ENCODE measurements around the gene ARHGAP29. TPM values are rescaled to one million over a fixed set of nuclear protein-coding genes. Genes with fewer than 3 reads are reported as not detected.

ARHGAP29 gene
- total and polyA plus RNA-seq, 3 donors from 2014 or later = 24.9 to 41.7 (median 34.7) TPM

DNA sequence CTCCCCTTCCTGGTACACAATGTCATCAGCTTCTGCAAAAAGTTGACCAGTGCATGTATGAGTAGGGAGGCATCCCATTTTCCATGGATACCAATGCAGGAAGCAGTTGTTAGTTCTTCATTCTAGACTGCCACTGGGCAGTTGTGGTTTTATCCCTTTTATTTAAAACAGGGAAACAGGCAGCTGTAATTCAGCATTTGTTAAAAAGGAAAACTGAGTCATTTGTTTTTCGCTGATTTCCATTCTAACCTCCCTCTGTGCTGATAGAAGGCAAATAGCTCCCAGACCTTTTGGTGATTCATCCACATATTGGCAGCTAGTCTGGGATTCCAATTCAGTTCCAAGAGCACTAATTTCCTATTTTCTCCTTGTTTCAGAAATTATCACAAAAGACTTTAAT is 95.4 kb downstream of the ARHGAP29 start:
- no peak for DNase-seq
- Histone ChIP-seq H3K4me3 (no peak overlapping the region), H3K36me3 (ENCODE audit: low read depth, missing control alignments) (no peaks in the 10 kb centered on the region), H3K4me1 (no peaks in the 10 kb centered on the region), H3K27ac (no peak overlapping the region), H3K27me3 (no peaks in the 10 kb centered on the region), H3K9me3 (no peaks in the 10 kb centered on the region)
- intact Hi-C loops (cut with DNase I; ENCODE audit: low total_unique reads) = no loop called here
- TF ChIP-seq POLR2A (IDR thresholded peaks at IDR 0.05) = no peak
- WGBS, 2 donors = 73 to 93% methylated on average over 1 of the region's 1 CpG

DNA sequence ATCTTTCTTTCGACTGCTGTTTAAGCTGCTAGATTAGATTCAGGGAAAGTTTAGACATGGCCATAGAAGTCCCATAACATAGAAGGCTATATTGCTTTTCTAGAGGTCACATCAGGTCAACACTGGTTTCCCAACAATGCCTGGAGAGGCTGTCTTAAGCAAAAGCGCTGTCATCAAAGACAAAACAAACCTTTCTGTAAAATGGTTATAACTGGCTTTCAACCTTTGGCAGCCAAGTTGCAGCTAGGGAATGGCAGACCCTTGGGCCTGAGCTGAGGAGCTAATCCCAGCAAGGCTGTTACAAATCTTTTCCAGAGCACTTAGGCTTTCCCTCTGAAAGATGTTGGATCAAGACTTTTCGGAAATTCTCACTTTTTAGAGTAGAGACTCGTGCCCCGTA is 105.3 kb downstream of the ARHGAP29 start:
- TF ChIP-seq, protein P1, sequence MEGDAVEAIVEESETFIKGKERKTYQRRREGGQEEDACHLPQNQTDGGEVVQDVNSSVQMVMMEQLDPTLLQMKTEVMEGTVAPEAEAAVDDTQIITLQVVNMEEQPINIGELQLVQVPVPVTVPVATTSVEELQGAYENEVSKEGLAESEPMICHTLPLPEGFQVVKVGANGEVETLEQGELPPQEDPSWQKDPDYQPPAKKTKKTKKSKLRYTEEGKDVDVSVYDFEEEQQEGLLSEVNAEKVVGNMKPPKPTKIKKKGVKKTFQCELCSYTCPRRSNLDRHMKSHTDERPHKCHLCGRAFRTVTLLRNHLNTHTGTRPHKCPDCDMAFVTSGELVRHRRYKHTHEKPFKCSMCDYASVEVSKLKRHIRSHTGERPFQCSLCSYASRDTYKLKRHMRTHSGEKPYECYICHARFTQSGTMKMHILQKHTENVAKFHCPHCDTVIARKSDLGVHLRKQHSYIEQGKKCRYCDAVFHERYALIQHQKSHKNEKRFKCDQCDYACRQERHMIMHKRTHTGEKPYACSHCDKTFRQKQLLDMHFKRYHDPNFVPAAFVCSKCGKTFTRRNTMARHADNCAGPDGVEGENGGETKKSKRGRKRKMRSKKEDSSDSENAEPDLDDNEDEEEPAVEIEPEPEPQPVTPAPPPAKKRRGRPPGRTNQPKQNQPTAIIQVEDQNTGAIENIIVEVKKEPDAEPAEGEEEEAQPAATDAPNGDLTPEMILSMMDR (IDR thresholded peaks at IDR 0.05) = no peak
- no peak for TF ChIP-seq POLR2A (IDR thresholded peaks at IDR 0.05)
- no peaks in the 10 kb centered on the region for H3K4me1 ChIP-seq
- no peak overlapping the region for H3K27ac ChIP-seq
- no peaks in the 10 kb centered on the region for H3K36me3 ChIP-seq (ENCODE audit: low read depth, missing control alignments)
- H3K4me3 ChIP-seq = no peak overlapping the region
- no peaks in the 10 kb centered on the region for H3K9me3 ChIP-seq
- 91 to 98% methylated on average over 5 of the region's 5 CpGs for WGBS, 2 donors
- no peak for DNase-seq
- intact Hi-C loops (cut with DNase I; ENCODE audit: low total_unique reads) = no loop called here
- no peaks in the 10 kb centered on the region for H3K27me3 ChIP-seq

DNA sequence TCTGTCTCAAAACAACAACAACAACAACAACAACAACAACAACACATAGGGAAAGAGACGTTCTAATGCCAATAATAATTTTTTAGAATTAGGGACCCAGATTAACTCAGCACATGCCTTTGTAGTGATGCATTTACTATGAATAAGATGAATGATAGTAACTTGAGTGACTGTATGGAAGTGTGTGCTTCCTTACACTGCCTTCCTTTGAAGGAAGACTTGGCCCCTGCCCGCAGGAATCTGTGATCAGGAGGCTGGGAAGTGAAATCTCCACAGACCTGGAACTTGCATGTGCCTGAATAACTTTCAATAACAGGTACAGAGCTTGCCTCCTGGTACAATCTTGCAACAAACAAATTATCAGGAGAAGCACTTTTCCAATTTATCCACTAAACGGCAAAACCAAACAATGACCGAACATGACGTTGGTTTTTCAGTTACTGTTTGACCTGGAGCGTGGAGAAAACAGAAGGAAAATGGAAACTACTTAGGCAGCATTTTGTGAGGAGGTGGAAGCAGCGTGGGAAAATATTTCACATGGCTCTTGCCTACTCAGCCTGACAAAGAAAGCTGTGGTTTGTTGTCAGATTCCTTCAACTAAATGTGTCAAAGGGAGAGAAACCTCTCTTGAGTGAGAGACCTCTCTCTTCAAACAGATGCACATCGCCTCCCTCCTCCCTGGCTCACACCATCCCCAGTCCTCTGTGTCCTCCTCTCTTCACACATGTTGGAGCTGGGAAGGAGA is 106.4 kb downstream of the ARHGAP29 start:
- no peak overlapping the region for H3K4me3 ChIP-seq
- H3K27me3 ChIP-seq = no peaks in the 10 kb centered on the region
- 81 to 85% methylated on average over 8 of the region's 8 CpGs for WGBS, 2 donors
- no peak overlapping the region for H3K27ac ChIP-seq
- DNase-seq = no peak
- no peaks in the 10 kb centered on the region for H3K36me3 ChIP-seq (ENCODE audit: low read depth, missing control alignments)
- no peaks in the 10 kb centered on the region for H3K4me1 ChIP-seq
- TF ChIP-seq POLR2A (IDR thresholded peaks at IDR 0.05) = no peak
- intact Hi-C loops (cut with DNase I; ENCODE audit: low total_unique reads) = no loop called here
- H3K9me3 ChIP-seq = no peaks in the 10 kb centered on the region

DNA sequence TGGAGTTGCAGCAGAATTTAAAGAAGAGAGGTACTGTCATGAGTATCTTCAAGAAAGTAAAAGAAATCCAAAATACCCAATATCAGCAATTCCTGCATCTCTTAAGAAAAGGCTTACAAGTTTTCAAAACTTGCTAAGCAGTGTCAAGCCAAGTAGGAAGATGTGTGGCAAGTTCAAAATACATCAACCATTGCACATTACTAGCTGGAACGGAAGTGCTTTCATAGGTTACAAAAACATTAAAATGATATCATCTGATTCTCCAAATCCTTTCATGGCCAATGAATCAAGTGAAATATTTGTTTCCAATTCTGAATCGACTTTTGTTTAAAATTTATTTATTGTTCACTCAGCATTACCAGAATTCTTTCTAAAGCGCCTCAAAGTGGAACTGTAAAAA is 110.7 kb downstream of the ARHGAP29 start:
- WGBS, 2 donors = 84 to 87% methylated on average over 3 of the region's 3 CpGs
- TF ChIP-seq, protein P1 (IDR thresholded peaks at IDR 0.05) = no peak
- TF ChIP-seq POLR2A (IDR thresholded peaks at IDR 0.05) = no peak
- Histone ChIP-seq H3K27me3 (no peaks in the 10 kb centered on the region), H3K9me3 (no peaks in the 10 kb centered on the region), H3K27ac (no peak overlapping the region), H3K4me3 (no peak overlapping the region), H3K4me1 (no peaks in the 10 kb centered on the region), H3K36me3 (ENCODE audit: low read depth, missing control alignments) (no peaks in the 10 kb centered on the region)
- intact Hi-C loops (cut with DNase I; ENCODE audit: low total_unique reads) = no loop called here
- no peak for DNase-seq

DNA sequence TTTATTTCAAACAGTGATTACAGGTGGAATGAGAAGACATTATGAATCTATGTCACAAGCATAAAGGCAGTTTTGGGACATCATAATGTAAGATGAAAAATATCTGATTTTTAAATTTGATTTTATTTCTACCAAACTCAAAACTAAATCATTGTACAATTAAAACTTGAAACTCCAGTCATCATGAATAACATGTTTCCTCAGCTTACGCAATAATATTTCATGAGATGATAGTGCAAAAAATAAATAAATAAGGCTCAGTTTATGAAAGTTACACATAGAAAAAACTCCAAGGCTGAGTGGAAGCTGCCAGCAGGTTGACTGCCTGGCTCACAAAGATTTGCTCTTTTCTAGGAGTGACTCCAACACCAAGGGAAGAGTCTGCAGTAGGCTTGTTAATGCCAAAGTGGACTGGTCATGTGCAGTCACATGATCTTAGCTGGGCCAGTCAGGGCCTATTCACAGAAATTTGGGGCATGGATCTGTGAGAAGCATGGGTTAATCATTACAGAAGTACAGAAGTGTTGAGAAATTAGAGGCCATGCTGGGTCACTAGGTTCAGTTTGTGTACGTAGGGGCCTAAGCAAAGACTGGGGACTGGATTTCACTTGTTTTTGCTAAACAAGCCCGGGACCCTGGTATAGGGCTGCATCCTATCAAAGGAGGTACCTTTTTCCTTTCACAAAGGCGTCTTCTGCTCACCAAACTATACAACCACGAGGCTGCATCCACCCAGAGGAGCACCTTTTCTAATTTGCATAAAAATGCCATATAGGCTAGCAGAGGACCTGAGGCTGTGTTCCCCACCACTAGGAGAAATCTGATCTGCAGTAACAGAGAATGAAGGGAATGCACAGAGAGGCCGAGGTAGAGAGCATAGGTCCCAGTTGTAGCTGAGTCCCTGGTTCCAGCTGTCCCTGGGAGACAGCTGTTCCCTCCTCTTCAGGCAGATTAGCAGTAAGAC is 111.6 kb downstream of the ARHGAP29 start:
- no peak for DNase-seq
- no peaks in the 10 kb centered on the region for H3K36me3 ChIP-seq (ENCODE audit: low read depth, missing control alignments)
- H3K27me3 ChIP-seq = no peaks in the 10 kb centered on the region
- no peak overlapping the region for H3K4me3 ChIP-seq
- H3K9me3 ChIP-seq = no peaks in the 10 kb centered on the region
- no peaks in the 10 kb centered on the region for H3K4me1 ChIP-seq
- TF ChIP-seq POLR2A (IDR thresholded peaks at IDR 0.05) = no peak
- TF ChIP-seq, protein P1 (IDR thresholded peaks at IDR 0.05) = no peak
- WGBS, 2 donors = 80 to 82% methylated on average over 6 of the region's 6 CpGs
- H3K27ac ChIP-seq = no peak overlapping the region
- intact Hi-C loops (cut with DNase I; ENCODE audit: low total_unique reads) = no loop called here
